HepG2 (cell line): ENCODE results near the gene PGPEP1. TPM values are rescaled to one million over a fixed set of nuclear protein-coding genes. Genes with fewer than 3 reads are reported as not detected.

Experiments
- ARNT2 ChIP-seq: sonication (generic); formaldehyde crosslinking; IDR thresholded peaks from 2 replicates; pipeline ENCODE4 v1.8.0; 2022; ENCODE audit warnings: mild to moderate bottlenecking, low read depth, missing genetic modification reagents, moderate library complexity
- CC2D1A ChIP-seq: sonication (generic); formaldehyde crosslinking; IDR thresholded peaks from 2 replicates; pipeline ENCODE4 v1.8.1; 2023; ENCODE audit warnings: mild to moderate bottlenecking, missing genetic modification reagents
- GMEB2 ChIP-seq: IDR thresholded peaks from 2 replicates; pipeline ENCODE4 v1.6.1; 2016; ENCODE audit warnings: missing biosample characterization, missing genetic modification reagents, low read depth
- HES4 ChIP-seq: sonication (generic); formaldehyde crosslinking; IDR thresholded peaks from 2 replicates; pipeline ENCODE4 v1.9.0; 2021; ENCODE audit warnings: mild to moderate bottlenecking, missing genetic modification reagents, borderline replicate concordance
- HMG20A ChIP-seq: IDR thresholded peaks from 2 replicates; pipeline ENCODE4 v1.6.1; 2016; ENCODE audit warnings: borderline replicate concordance
- HOXA5 ChIP-seq: sonication (generic); formaldehyde crosslinking; IDR thresholded peaks from 2 replicates; pipeline ENCODE4 v1.4.0; 2020; ENCODE audit warnings: missing genetic modification reagents
- NFKBIZ ChIP-seq: IDR thresholded peaks from 2 replicates; pipeline ENCODE4 v1.6.1; 2018; ENCODE audit warnings: missing genetic modification reagents, missing compliant biosample characterization
- NR2F2 ChIP-seq: IDR thresholded peaks from 2 replicates; pipeline ENCODE4 v1.6.1; 2012; ENCODE audit warnings: low read depth, inconsistent platforms, borderline replicate concordance
- RAD51 ChIP-seq: fragments of 450-650 bp; IDR thresholded peaks from 2 replicates; pipeline ENCODE4 v1.6.1; 2016; ENCODE audit warnings: borderline replicate concordance
- SKI ChIP-seq: fragments of 450-650 bp; IDR thresholded peaks from one replicate; pipeline ENCODE4 v1.6.1; 2018; ENCODE audit warnings: mild to moderate bottlenecking; ENCODE audit not compliant: partially characterized antibody
- TAF1 ChIP-seq: sonication (generic); formaldehyde crosslinking; IDR thresholded peaks from 2 replicates; pipeline ENCODE4 v1.4.0; 2020; ENCODE audit warnings: missing genetic modification reagents
- TERF1 ChIP-seq: sonication (generic); formaldehyde crosslinking; IDR thresholded peaks from 2 replicates; pipeline ENCODE4 v1.8.0; 2022; ENCODE audit warnings: mild to moderate bottlenecking, missing genetic modification reagents, moderate library complexity
- TGIF2 ChIP-seq: IDR thresholded peaks from 2 replicates; pipeline ENCODE4 v1.6.1; 2016; ENCODE audit warnings: control low read depth, missing compliant biosample characterization
- THAP8 ChIP-seq: sonication (generic); formaldehyde crosslinking; IDR thresholded peaks from 2 replicates; pipeline ENCODE4 v1.5.1; 2020; ENCODE audit warnings: missing genetic modification reagents, mild to moderate bottlenecking, borderline replicate concordance
- TOPORS ChIP-seq: sonication (generic); formaldehyde crosslinking; IDR thresholded peaks from 2 replicates; pipeline ENCODE4 v1.8.0; 2023; ENCODE audit warnings: mild to moderate bottlenecking, missing genetic modification reagents
- TP53 ChIP-seq: sonication (generic); formaldehyde crosslinking; conservative IDR thresholded peaks from 2 replicates; pipeline ENCODE4 v1.4.0; 2020; ENCODE audit warnings: missing genetic modification reagents
- TRIM22 ChIP-seq: fragments of 450-650 bp; IDR thresholded peaks from 2 replicates; pipeline ENCODE4 v1.6.1; 2017
- ZFAT ChIP-seq: sonication (generic); formaldehyde crosslinking; conservative IDR thresholded peaks from 2 replicates; pipeline ENCODE4 v1.8.1; 2023; ENCODE audit warnings: missing genetic modification reagents, inconsistent platforms
- ZMYM2 ChIP-seq: sonication (generic); formaldehyde crosslinking; IDR thresholded peaks from 2 replicates; pipeline ENCODE4 v1.8.0; 2022; ENCODE audit warnings: mild to moderate bottlenecking, missing genetic modification reagents
- ZNF230 ChIP-seq: sonication (generic); formaldehyde crosslinking; IDR thresholded peaks from 2 replicates; pipeline ENCODE4 v1.4.0; 2020; ENCODE audit warnings: mild to moderate bottlenecking, missing genetic modification reagents
- ZNF503 ChIP-seq: sonication (generic); formaldehyde crosslinking; IDR thresholded peaks from 2 replicates; pipeline ENCODE4 v1.4.0; 2020; ENCODE audit warnings: missing genetic modification reagents
- ZNF546 ChIP-seq: sonication (generic); formaldehyde crosslinking; conservative IDR thresholded peaks from 2 replicates; pipeline ENCODE4 v1.8.1; 2023; ENCODE audit warnings: mild to moderate bottlenecking, missing genetic modification reagents
- ZNF784 ChIP-seq: sonication (generic); formaldehyde crosslinking; IDR thresholded peaks from 2 replicates; pipeline ENCODE4 v1.5.1; 2020; ENCODE audit warnings: missing genetic modification reagents, mild to moderate bottlenecking, borderline replicate concordance
- polyA plus RNA-seq, 8 experiments: library from polyadenylated mRNA; depleted of rRNA in 3 of 8; stranded (reverse) in 7 of 8; unstranded in 1 of 8; fragments of >200 nt; fragmentation: Illumina TruSeq in 4 of 8; extraction: Trizol in 4 of 8; gene quantifications; 2 replicates each; pipeline versions ENCODE4 v1.2.1 to v1.2.3, GENCODE V29; 2011 to 2016; ENCODE audit warnings: low read depth in 4 of 8, missing spikeins in 1 of 8, mixed read lengths in 1 of 8; ENCODE audit not compliant: insufficient read depth in 1 of 8
- total RNA-seq, 5 experiments: library from RNA; depleted of rRNA; stranded (reverse); fragments of >200 nt; fragmentation: Illumina TruSeq; extraction: Trizol; gene quantifications; 2 replicates each; pipeline ENCODE4 v1.2.3, GENCODE V29; 2016; ENCODE audit warnings: low read depth in 1 of 5

The PGPEP1 gene
- total and polyA plus RNA-seq, 2 of the 13 experiments (the other 11 are each of a cell fraction or from before 2014, with no cell fraction given), result 53.1 to 56.6 TPM

GRCh38 chr19:18340190-18340989 lies at the start of gene PGPEP1 (continued):
- 0 out of 2 replicates have a peak, but pooled peaks have one; percentile 4 for TF ChIP-seq TP53 (CRISPR knock-in tag)
- TF ChIP-seq NFKBIZ (CRISPR knock-in tag), result no peak
- no peak for TF ChIP-seq ZFAT
- TF ChIP-seq TOPORS (CRISPR knock-in tag), result peak; percentile 61; the same call in 1 of the 2 replicates
- TF ChIP-seq TGIF2 (CRISPR knock-in tag), result peak; percentile 47; the same call in 1 of the 2 replicates
- TF ChIP-seq ARNT2 (CRISPR knock-in tag), result peak; percentile 79
- TF ChIP-seq SKI, result peak; percentile 8
- no peak for TF ChIP-seq RAD51
- no peak for TF ChIP-seq NR2F2
- peak; percentile 30; the same call in 1 of the 2 replicates for TF ChIP-seq ZNF230 (CRISPR knock-in tag)
- TF ChIP-seq CC2D1A (CRISPR knock-in tag), result no peak
- TF ChIP-seq HMG20A, result no peak
- peak; percentile 18; the same call in 1 of the 2 replicates for TF ChIP-seq ZNF784 (CRISPR knock-in tag)
- no peak for TF ChIP-seq TRIM22
- TF ChIP-seq GMEB2 (CRISPR knock-in tag), result peak; percentile 89
- TF ChIP-seq ZNF546 (CRISPR knock-in tag), result 0 out of 2 replicates have a peak, but pooled peaks have one; percentile 56
- TF ChIP-seq TAF1 (CRISPR knock-in tag), result 0 out of 2 replicates have a peak, but pooled peaks have one; percentile 19
- peak; percentile 54; the same call in 1 of the 2 replicates for TF ChIP-seq THAP8 (CRISPR knock-in tag)
- peak; percentile 27; the same call in 1 of the 2 replicates for TF ChIP-seq HES4 (CRISPR knock-in tag)
- TF ChIP-seq ZNF503 (CRISPR knock-in tag), result no peak
- no peak for TF ChIP-seq TERF1 (CRISPR knock-in tag)
- TF ChIP-seq ZMYM2, result peak; percentile 93
- 0 out of 2 replicates have a peak, but pooled peaks have one; percentile 22 for TF ChIP-seq HOXA5 (CRISPR knock-in tag)
